Erythroblast (primary cell): ENCODE measurements around the gene XDH.

Experiments
- GATA1 ChIP-seq: IDR thresholded peaks from 2 replicates; pipeline ENCODE4 v1.6.1; 2011; ENCODE audit warnings: low read depth, mild to moderate bottlenecking, control low read depth, low read length, moderate library complexity
- POLR2A ChIP-seq: IDR thresholded peaks from 2 replicates; pipeline ENCODE4 v1.6.1; 2011; ENCODE audit warnings: mild to moderate bottlenecking, low read length

DNA sequence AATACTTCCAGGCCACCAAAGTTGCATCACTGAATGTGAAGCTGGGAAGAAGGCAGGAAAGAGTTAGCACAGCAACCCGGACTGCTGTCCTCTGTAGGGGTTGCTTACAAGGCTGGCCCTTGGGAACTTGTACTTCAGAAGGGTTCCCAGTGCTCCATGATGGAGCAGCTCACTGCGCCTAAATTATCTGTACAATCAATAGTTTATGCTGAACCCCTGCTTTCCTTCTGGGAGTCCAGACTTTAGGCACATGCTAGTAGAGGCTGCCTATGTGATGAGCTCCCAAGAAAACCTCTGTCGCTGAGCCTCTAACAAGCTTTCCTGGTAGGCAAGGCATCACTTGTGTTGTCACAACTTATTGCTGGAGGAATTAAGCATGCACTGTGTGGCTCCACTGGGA lies 34.3 kb downstream of the XDH start:
- TF ChIP-seq POLR2A, result no peak
- TF ChIP-seq GATA1, result no peak
